Uterus (tissue), 4 donors: ENCODE results near the gene ZNF524. TPM values are rescaled to one million over a fixed set of nuclear protein-coding genes. Genes with fewer than 3 reads are reported as not detected.

ENCODE experiments used
- DNase-seq, 2 donors: peaks; one replicate each; pipeline ENCODE4 v3.0.0-alpha.2; 2019 to 2020
- H3K27ac ChIP-seq, 2 donors: fragments of 200-600 bp; sonication (generic); 1 replicate in 1 of 2; 2 replicates in 1 of 2; pipeline ENCODE4 v1.5.1; 2016 to 2018
- H3K27me3 ChIP-seq, 2 donors: fragments of 200-600 bp; sonication (generic); one replicate each; pipeline ENCODE4 v1.5.1; 2018 to 2019; ENCODE audit warnings: control low read depth in 1 of 2
- H3K36me3 ChIP-seq, 2 donors: fragments of 200-600 bp; sonication (generic); one replicate each; pipeline ENCODE4 v1.5.1; 2019; ENCODE audit warnings: control low read depth in 1 of 2
- H3K4me1 ChIP-seq, 2 donors: fragments of 200-600 bp; sonication (generic); one replicate each; pipeline ENCODE4 v1.5.1; 2018 to 2019; ENCODE audit warnings: control low read depth in 1 of 2
- H3K4me3 ChIP-seq, 2 donors: fragments of 200-600 bp; sonication (generic); 1 replicate in 1 of 2; 2 replicates in 1 of 2; pipeline ENCODE4 v1.5.1; 2018 to 2019; ENCODE audit warnings: mild to moderate bottlenecking in 1 of 2
- H3K9me3 ChIP-seq, 2 donors: fragments of 200-600 bp; sonication (generic); one replicate each; pipeline ENCODE4 v1.5.1; 2019; ENCODE audit warnings: control low read depth in 1 of 2
- CTCF ChIP-seq, 4 experiments: fragments of 200-600 bp in 2 of 4; fragments of 450-650 bp in 2 of 4; sonication (generic) in 2 of 4; IDR thresholded peaks; one replicate each; pipeline ENCODE4 v1.5.1; 2016 to 2019; ENCODE audit warnings: antibody characterized with exemption in 4 of 4, mild to moderate bottlenecking in 2 of 4, moderate library complexity in 1 of 4
- POLR2A ChIP-seq, 2 donors: fragments of 450-650 bp; IDR thresholded peaks; one replicate each; pipeline ENCODE4 v1.6.1; 2016; ENCODE audit warnings: antibody characterized with exemption in 2 of 2, mild to moderate bottlenecking in 1 of 2, moderate library complexity in 1 of 2
- intact Hi-C: fragments of 100-400 bp; cut with DNase I; formaldehyde crosslinking; loops from one replicate; pipeline ENCODE4 v1.15.1; 2023; ENCODE audit warnings: low total_unique reads
- total RNA-seq, 4 donors: library from RNA; depleted of rRNA in 3 of 4; stranded (reverse); fragments of >200 nt in 3 of 4; gene quantifications; one replicate each; pipeline versions ENCODE4 v1.1.0 to v1.2.4, GENCODE V29; 2014 to 2023
- donor health status: DM: yes; HTN: yes; CAD: no.

ZNF524 gene
- total RNA-seq, 4 donors from 2014 or later: 5.4 to 20.4 (median 14.6) TPM

- Histone ChIP-seq H3K27ac (peak overlapping the region; percentile 88 to 98), H3K27me3 (no peaks in the 10 kb centered on the region), H3K9me3 (no peaks in the 10 kb centered on the region), H3K36me3 (no peaks in the 10 kb centered on the region), H3K4me3 (peak overlapping the region; percentile 72 to 94), H3K4me1 (peaks cover 0 to 29% of the 10 kb centered on the region in 2 donors)
- TF ChIP-seq POLR2A (IDR thresholded peaks at IDR 0.05) (no peak), CTCF (IDR thresholded peaks at IDR 0.05) (no peak)
- intact Hi-C loops: loop anchor here (10.0 kb wide), 1 partner anchor 527 kb away; the partner anchor contains the start of gene PPP1R12C
- DNase-seq: no peak
These were observed 41.5 kb downstream of the ZNF524 start for GRCh38 chr19:55641426-55642152.

- peak overlapping the region; percentile 88 to 98 for H3K27ac ChIP-seq
- H3K9me3 ChIP-seq: no peaks in the 10 kb centered on the region
- intact Hi-C loops: loop anchor here (10.0 kb wide), 1 partner anchor 528 kb away; the partner anchor contains the start of gene PPP1R12C
- H3K4me1 ChIP-seq: peaks cover 0 to 21% of the 10 kb centered on the region in 2 donors
- H3K27me3 ChIP-seq: no peaks in the 10 kb centered on the region
- peak overlapping the region; percentile 72 to 94 for H3K4me3 ChIP-seq
- peak in 1 of 2 donors; percentile 30 for TF ChIP-seq POLR2A (IDR thresholded peaks at IDR 0.05)
- TF ChIP-seq CTCF (IDR thresholded peaks at IDR 0.05): no peak
- no peak for DNase-seq
- H3K36me3 ChIP-seq: no peaks in the 10 kb centered on the region
These were observed 42.3 kb downstream of the ZNF524 start for GRCh38 chr19:55642153-55643002.

GRCh38 chr19:55643003-55643886 lies 43.2 kb downstream of the ZNF524 start, which contains the start of gene ZNF581:
Gene ZNF581 (plus strand): TSS chr19:55643649. CDS start chr19:55644572, 923 bp downstream.
- TF ChIP-seq POLR2A (IDR thresholded peaks at IDR 0.05) (peak in 1 of 2 donors; percentile 23), CTCF (IDR thresholded peaks at IDR 0.05) (peak in 2 of 4 experiments; percentile 20 to 28)
- peaks cover 0 to 17% of the 10 kb centered on the region in 2 donors for H3K4me1 ChIP-seq
- no peaks in the 10 kb centered on the region for H3K9me3 ChIP-seq

GRCh38 chr19:55643887-55644176 lies 43.7 kb downstream of the ZNF524 start:
- Histone ChIP-seq H3K36me3 (no peaks in the 10 kb centered on the region), H3K27me3 (no peaks in the 10 kb centered on the region), H3K27ac (peak overlapping the region; percentile 88 to 98), H3K4me1 (peaks cover 0 to 17% of the 10 kb centered on the region in 2 donors), H3K4me3 (peak overlapping the region; percentile 72 to 94), H3K9me3 (no peaks in the 10 kb centered on the region)
- DNase-seq: no peak
- intact Hi-C loops: loop anchor here (10.0 kb wide), 1 partner anchor 529 kb away; the partner anchor contains the start of gene PPP1R12C
- TF ChIP-seq POLR2A (IDR thresholded peaks at IDR 0.05): no peak

More at GRCh38 chr19:55643003-55643886, 43.2 kb downstream of the ZNF524 start, which contains the start of gene ZNF581:
- intact Hi-C loops: loop anchor here (10.0 kb wide), 1 partner anchor 528 kb away; the partner anchor contains the start of gene PPP1R12C
- peak within 1 kb of the TSS; percentile 72 to 94 for H3K4me3 ChIP-seq
- peak; percentile 70 to 76 for DNase-seq
- H3K27me3 ChIP-seq: no peaks in the 10 kb centered on the region
- peak within 1 kb of the TSS; percentile 88 to 98 for H3K27ac ChIP-seq
- H3K36me3 ChIP-seq: no peaks in the 10 kb centered on the region
